HepG2 (cell line): ENCODE measurements around the gene PDZD7. TPM values are rescaled to one million over a fixed set of nuclear protein-coding genes. Genes with fewer than 3 reads are reported as not detected.

ENCODE experiments used
- BCL6 ChIP-seq: IDR thresholded peaks from 2 replicates; pipeline ENCODE4 v1.6.1; 2016; ENCODE audit warnings: missing genetic modification reagents, missing compliant biosample characterization
- CAMTA2 ChIP-seq: sonication (generic); formaldehyde crosslinking; IDR thresholded peaks from 2 replicates; pipeline ENCODE4 v1.4.0; 2020; ENCODE audit warnings: mild to moderate bottlenecking, missing genetic modification reagents, borderline replicate concordance
- ESRRA ChIP-seq: sonication (generic); formaldehyde crosslinking; IDR thresholded peaks from 2 replicates; pipeline ENCODE4 v1.5.1; 2020; ENCODE audit warnings: mild to moderate bottlenecking, low read depth, missing genetic modification reagents
- FOXK1 ChIP-seq: sonication (generic); formaldehyde crosslinking; IDR thresholded peaks from 2 replicates; pipeline ENCODE4 v1.4.0; 2020; ENCODE audit warnings: low read depth, missing genetic modification reagents, borderline replicate concordance
- FOXO1 ChIP-seq: sonication (generic); formaldehyde crosslinking; IDR thresholded peaks from 2 replicates; pipeline ENCODE4 v1.4.0; 2020; ENCODE audit warnings: missing genetic modification reagents
- GATAD2A ChIP-seq: IDR thresholded peaks from 2 replicates; pipeline ENCODE4 v1.6.1; 2016
- HMG20A ChIP-seq: IDR thresholded peaks from 2 replicates; pipeline ENCODE4 v1.6.1; 2016; ENCODE audit warnings: borderline replicate concordance
- HNRNPH1 ChIP-seq: fragments of 200-400 bp; formaldehyde crosslinking; optimal IDR thresholded peaks from 2 replicates; pipeline ENCODE3; 2017; ENCODE audit warnings: mild to moderate bottlenecking, low read depth, low read length
- ISL2 ChIP-seq: sonication (generic); formaldehyde crosslinking; IDR thresholded peaks from 2 replicates; pipeline ENCODE4 v1.5.0; 2020; ENCODE audit warnings: missing genetic modification reagents
- MIXL1 ChIP-seq: IDR thresholded peaks from 2 replicates; pipeline ENCODE4 v1.6.1; 2016
- NCOA5 ChIP-seq: sonication (generic); formaldehyde crosslinking; IDR thresholded peaks from 2 replicates; pipeline ENCODE4 v1.4.0; 2020; ENCODE audit warnings: missing genetic modification reagents
- NR2C2 ChIP-seq: sonication (generic); formaldehyde crosslinking; IDR thresholded peaks from 2 replicates; pipeline ENCODE4 v1.4.0; 2020; ENCODE audit warnings: missing genetic modification reagents, mild to moderate bottlenecking, moderate library complexity, borderline replicate concordance
- NR2F1 ChIP-seq, 2 experiments: fragments of 450-650 bp in 1 of 2; formaldehyde crosslinking in 1 of 2; IDR thresholded peaks; 2 replicates each; pipeline versions ENCODE4 v1.5.0 to v1.6.1; 2016 to 2020; ENCODE audit warnings: mild to moderate bottlenecking in 1 of 2, missing compliant biosample characterization in 1 of 2, missing genetic modification reagents in 1 of 2, moderate library complexity in 1 of 2
- NR2F2 ChIP-seq: IDR thresholded peaks from 2 replicates; pipeline ENCODE4 v1.6.1; 2012; ENCODE audit warnings: low read depth, inconsistent platforms, borderline replicate concordance
- RARA ChIP-seq: IDR thresholded peaks from 2 replicates; pipeline ENCODE4 v1.6.1; 2016; ENCODE audit warnings: missing genetic modification reagents, missing compliant biosample characterization
- REPIN1 ChIP-seq: sonication (generic); formaldehyde crosslinking; IDR thresholded peaks from 2 replicates; pipeline ENCODE4 v1.8.0; 2022; ENCODE audit warnings: missing genetic modification reagents, low read depth, mild to moderate bottlenecking, borderline replicate concordance
- RNF2 ChIP-seq: fragments of 450-650 bp; conservative IDR thresholded peaks from 2 replicates; pipeline ENCODE4 v1.6.1; 2016; ENCODE audit warnings: low read depth
- SAP130 ChIP-seq: IDR thresholded peaks from 2 replicates; pipeline ENCODE4 v1.6.1; 2016; ENCODE audit warnings: low read depth
- SCMH1 ChIP-seq: sonication (generic); formaldehyde crosslinking; IDR thresholded peaks from 2 replicates; pipeline ENCODE4 v1.9.0; 2021; ENCODE audit warnings: missing genetic modification reagents, mild to moderate bottlenecking, borderline replicate concordance
- SIX1 ChIP-seq: sonication (generic); formaldehyde crosslinking; IDR thresholded peaks from 2 replicates; pipeline ENCODE4 v1.4.0; 2020; ENCODE audit warnings: missing genetic modification reagents, borderline replicate concordance
- SKI ChIP-seq: fragments of 450-650 bp; IDR thresholded peaks from one replicate; pipeline ENCODE4 v1.6.1; 2018; ENCODE audit warnings: mild to moderate bottlenecking; ENCODE audit not compliant: partially characterized antibody
- TEAD3 ChIP-seq: optimal IDR thresholded peaks from 2 replicates; pipeline ENCODE3; 2016; ENCODE audit warnings: borderline replicate concordance
- ZZZ3 ChIP-seq: sonication (generic); formaldehyde crosslinking; IDR thresholded peaks from 2 replicates; pipeline ENCODE4 v1.4.0; 2020; ENCODE audit warnings: missing genetic modification reagents, mild to moderate bottlenecking, borderline replicate concordance
- polyA plus RNA-seq, 8 experiments: library from polyadenylated mRNA; depleted of rRNA in 3 of 8; stranded (reverse) in 7 of 8; unstranded in 1 of 8; fragments of >200 nt; fragmentation: Illumina TruSeq in 4 of 8; extraction: Trizol in 4 of 8; gene quantifications; 2 replicates each; pipeline versions ENCODE4 v1.2.1 to v1.2.3, GENCODE V29; 2011 to 2016; ENCODE audit warnings: low read depth in 4 of 8, missing spikeins in 1 of 8, mixed read lengths in 1 of 8; ENCODE audit not compliant: insufficient read depth in 1 of 8
- total RNA-seq, 5 experiments: library from RNA; depleted of rRNA; stranded (reverse); fragments of >200 nt; fragmentation: Illumina TruSeq; extraction: Trizol; gene quantifications; 2 replicates each; pipeline ENCODE4 v1.2.3, GENCODE V29; 2016; ENCODE audit warnings: low read depth in 1 of 5
- TF ChIP-seq, protein P1 (sequence below): IDR thresholded peaks from 2 replicates; pipeline ENCODE4 v1.4.0; 2020; ENCODE audit warnings: mild to moderate bottlenecking, missing genetic modification reagents
- TF ChIP-seq, protein P2 (sequence below): sonication (generic); formaldehyde crosslinking; IDR thresholded peaks from 2 replicates; pipeline ENCODE4 v1.5.0; 2020; ENCODE audit warnings: missing genetic modification reagents
- TF ChIP-seq, protein P3 (sequence below): sonication (generic); formaldehyde crosslinking; IDR thresholded peaks from 2 replicates; pipeline ENCODE4 v1.8.0; 2022; ENCODE audit warnings: missing genetic modification reagents, mild to moderate bottlenecking, moderate library complexity, borderline replicate concordance

The PDZD7 gene
- total and polyA plus RNA-seq, 2 of the 13 experiments (the other 11 are each of a cell fraction or from before 2014, with no cell fraction given) = 0.58 to 0.73 TPM

DNA sequence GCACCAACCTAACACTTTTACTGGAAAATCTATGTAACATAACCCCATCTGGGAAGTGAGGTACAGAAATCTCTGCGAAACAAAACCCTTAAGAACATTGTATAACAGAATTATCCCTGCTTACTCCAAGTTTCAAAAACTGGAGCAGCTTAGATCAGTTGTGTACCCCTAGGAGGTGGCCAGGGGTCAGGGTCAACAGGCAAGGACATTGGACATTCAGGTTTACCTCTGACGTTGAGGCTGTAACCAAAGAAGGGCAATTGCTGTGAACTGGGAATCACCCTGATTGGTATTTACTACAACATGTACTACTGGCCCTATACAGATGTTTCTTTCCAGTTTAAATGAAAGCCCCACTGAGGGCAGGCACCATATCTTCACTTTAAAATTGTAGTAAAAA lies 13.2 kb upstream of the PDZD7 start (continued):
- TF ChIP-seq GATAD2A (0 out of 2 replicates have a peak, but pooled peaks have one; percentile 11), ZZZ3 (CRISPR knock-in tag) (no peak), ISL2 (CRISPR knock-in tag) (no peak), BCL6 (CRISPR knock-in tag) (peak; percentile 41; the same call in 1 of the 2 replicates), SKI (peak; percentile 67), SIX1 (CRISPR knock-in tag) (peak; percentile 26; the same call in 1 of the 2 replicates), RNF2 (no peak), NCOA5 (CRISPR knock-in tag) (no peak), FOXK1 (0 out of 2 replicates have a peak, but pooled peaks have one; percentile 15), SAP130 (CRISPR knock-in tag) (peak; percentile 40), REPIN1 (CRISPR knock-in tag) (no peak), HMG20A (CRISPR knock-in tag) (0 out of 2 replicates have a peak, but pooled peaks have one; percentile 18), NR2F2 (peak; percentile 40; the same call in 1 of the 2 replicates), SCMH1 (CRISPR knock-in tag) (no peak), CAMTA2 (CRISPR knock-in tag) (no peak), FOXO1 (CRISPR knock-in tag) (peak; percentile 40; the same call in 1 of the 2 replicates), NR2C2 (CRISPR knock-in tag) (0 out of 2 replicates have a peak, but pooled peaks have one; percentile 22), HNRNPH1 (no peak), MIXL1 (CRISPR knock-in tag) (0 out of 2 replicates have a peak, but pooled peaks have one; percentile 25), ESRRA (peak; percentile 78; the same call in 1 of the 2 replicates), RARA (CRISPR knock-in tag) (peak; percentile 83), TEAD3 (CRISPR knock-in tag) (peak; percentile 22), NR2F1 (CRISPR knock-in tag; IDR thresholded peaks at IDR 0.05) (peak; percentile 70 to 72; a peak in 3 of 4 replicates)
- TF ChIP-seq, protein P1, sequence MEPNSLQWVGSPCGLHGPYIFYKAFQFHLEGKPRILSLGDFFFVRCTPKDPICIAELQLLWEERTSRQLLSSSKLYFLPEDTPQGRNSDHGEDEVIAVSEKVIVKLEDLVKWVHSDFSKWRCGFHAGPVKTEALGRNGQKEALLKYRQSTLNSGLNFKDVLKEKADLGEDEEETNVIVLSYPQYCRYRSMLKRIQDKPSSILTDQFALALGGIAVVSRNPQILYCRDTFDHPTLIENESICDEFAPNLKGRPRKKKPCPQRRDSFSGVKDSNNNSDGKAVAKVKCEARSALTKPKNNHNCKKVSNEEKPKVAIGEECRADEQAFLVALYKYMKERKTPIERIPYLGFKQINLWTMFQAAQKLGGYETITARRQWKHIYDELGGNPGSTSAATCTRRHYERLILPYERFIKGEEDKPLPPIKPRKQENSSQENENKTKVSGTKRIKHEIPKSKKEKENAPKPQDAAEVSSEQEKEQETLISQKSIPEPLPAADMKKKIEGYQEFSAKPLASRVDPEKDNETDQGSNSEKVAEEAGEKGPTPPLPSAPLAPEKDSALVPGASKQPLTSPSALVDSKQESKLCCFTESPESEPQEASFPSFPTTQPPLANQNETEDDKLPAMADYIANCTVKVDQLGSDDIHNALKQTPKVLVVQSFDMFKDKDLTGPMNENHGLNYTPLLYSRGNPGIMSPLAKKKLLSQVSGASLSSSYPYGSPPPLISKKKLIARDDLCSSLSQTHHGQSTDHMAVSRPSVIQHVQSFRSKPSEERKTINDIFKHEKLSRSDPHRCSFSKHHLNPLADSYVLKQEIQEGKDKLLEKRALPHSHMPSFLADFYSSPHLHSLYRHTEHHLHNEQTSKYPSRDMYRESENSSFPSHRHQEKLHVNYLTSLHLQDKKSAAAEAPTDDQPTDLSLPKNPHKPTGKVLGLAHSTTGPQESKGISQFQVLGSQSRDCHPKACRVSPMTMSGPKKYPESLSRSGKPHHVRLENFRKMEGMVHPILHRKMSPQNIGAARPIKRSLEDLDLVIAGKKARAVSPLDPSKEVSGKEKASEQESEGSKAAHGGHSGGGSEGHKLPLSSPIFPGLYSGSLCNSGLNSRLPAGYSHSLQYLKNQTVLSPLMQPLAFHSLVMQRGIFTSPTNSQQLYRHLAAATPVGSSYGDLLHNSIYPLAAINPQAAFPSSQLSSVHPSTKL = peak; percentile 47
- TF ChIP-seq, protein P2, sequence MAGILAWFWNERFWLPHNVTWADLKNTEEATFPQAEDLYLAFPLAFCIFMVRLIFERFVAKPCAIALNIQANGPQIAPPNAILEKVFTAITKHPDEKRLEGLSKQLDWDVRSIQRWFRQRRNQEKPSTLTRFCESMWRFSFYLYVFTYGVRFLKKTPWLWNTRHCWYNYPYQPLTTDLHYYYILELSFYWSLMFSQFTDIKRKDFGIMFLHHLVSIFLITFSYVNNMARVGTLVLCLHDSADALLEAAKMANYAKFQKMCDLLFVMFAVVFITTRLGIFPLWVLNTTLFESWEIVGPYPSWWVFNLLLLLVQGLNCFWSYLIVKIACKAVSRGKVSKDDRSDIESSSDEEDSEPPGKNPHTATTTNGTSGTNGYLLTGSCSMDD = no peak
- TF ChIP-seq, protein P3, sequence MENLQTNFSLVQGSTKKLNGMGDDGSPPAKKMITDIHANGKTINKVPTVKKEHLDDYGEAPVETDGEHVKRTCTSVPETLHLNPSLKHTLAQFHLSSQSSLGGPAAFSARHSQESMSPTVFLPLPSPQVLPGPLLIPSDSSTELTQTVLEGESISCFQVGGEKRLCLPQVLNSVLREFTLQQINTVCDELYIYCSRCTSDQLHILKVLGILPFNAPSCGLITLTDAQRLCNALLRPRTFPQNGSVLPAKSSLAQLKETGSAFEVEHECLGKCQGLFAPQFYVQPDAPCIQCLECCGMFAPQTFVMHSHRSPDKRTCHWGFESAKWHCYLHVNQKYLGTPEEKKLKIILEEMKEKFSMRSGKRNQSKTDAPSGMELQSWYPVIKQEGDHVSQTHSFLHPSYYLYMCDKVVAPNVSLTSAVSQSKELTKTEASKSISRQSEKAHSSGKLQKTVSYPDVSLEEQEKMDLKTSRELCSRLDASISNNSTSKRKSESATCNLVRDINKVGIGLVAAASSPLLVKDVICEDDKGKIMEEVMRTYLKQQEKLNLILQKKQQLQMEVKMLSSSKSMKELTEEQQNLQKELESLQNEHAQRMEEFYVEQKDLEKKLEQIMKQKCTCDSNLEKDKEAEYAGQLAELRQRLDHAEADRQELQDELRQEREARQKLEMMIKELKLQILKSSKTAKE (CRISPR knock-in tag) = 0 out of 2 replicates have a peak, but pooled peaks have one; percentile 27
